Stimulated activated CD4-positive, alpha-beta T cell treated with anti-CD3 and anti-CD28 coated beads, Interleukin-15, amount 100 ng/mL, for 48 hours (primary cell): ENCODE measurements around the gene PTPRK.

Experiments
- DNase-seq, 2 donors: peaks; one replicate each; pipeline ENCODE4 v3.0.0-alpha.2; 2020; ENCODE audit warnings: low read depth in 2 of 2

PTPRK gene

GRCh38 chr6:128520436-128521281 lies at the start of gene PTPRK:
TSS of gene PTPRK (minus strand) at chr6:128520599. CDS start at chr6:128520358, 241 bp downstream.
- DNase-seq, result peak; percentile 74 to 88

- no peak for DNase-seq
Measured at GRCh38 chr6:128567029-128567428, 46.6 kb upstream of the PTPRK start.

- no peak for DNase-seq
Measured at GRCh38 chr6:128560966-128561365, 40.6 kb upstream of the PTPRK start.

GRCh38 chr6:128558924-128559323 lies 38.5 kb upstream of the PTPRK start:
- no peak for DNase-seq

GRCh38 chr6:128558021-128558420 lies 37.6 kb upstream of the PTPRK start:
- no peak for DNase-seq

GRCh38 chr6:128557081-128557480 lies 36.7 kb upstream of the PTPRK start:
- DNase-seq, result no peak

GRCh38 chr6:128554302-128554701 lies 33.9 kb upstream of the PTPRK start:
- DNase-seq, result no peak

GRCh38 chr6:128541261-128541660 lies 20.9 kb upstream of the PTPRK start:
- DNase-seq, result no peak

- DNase-seq, result no peak
Measured at GRCh38 chr6:128538763-128539162, 18.4 kb upstream of the PTPRK start.

GRCh38 chr6:128532827-128533226 lies 12.4 kb upstream of the PTPRK start:
- DNase-seq, result no peak

GRCh38 chr6:128532136-128532535 lies 11.7 kb upstream of the PTPRK start:
- no peak for DNase-seq

- DNase-seq, result no peak
Measured at GRCh38 chr6:128531696-128532095, 11.3 kb upstream of the PTPRK start.

GRCh38 chr6:128528241-128528640 lies 7.8 kb upstream of the PTPRK start:
- DNase-seq, result no peak

- no peak for DNase-seq
Measured at GRCh38 chr6:128527375-128527774, 7.0 kb upstream of the PTPRK start.

GRCh38 chr6:128526152-128526914 lies 5.9 kb upstream of the PTPRK start:
- no peak for DNase-seq

GRCh38 chr6:128525406-128525805 lies 5.0 kb upstream of the PTPRK start:
- no peak for DNase-seq

GRCh38 chr6:128521282-128521632 lies 858 bp upstream of the PTPRK start:
- no peak for DNase-seq

- DNase-seq, result peak; percentile 4 to 6
Measured at GRCh38 chr6:128519931-128520435, 416 bp downstream of the PTPRK start.

- peak in 1 of 2 donors; percentile 7 for DNase-seq
Measured at GRCh38 chr6:128519132-128519930, 1.1 kb downstream of the PTPRK start.

- no peak for DNase-seq
Measured at GRCh38 chr6:128518434-128519131, 1.8 kb downstream of the PTPRK start.

- no peak for DNase-seq
Measured at GRCh38 chr6:128517124-128517523, 3.3 kb downstream of the PTPRK start.
